Naive thymus-derived CD8-positive, alpha-beta T cell (primary cell): ENCODE data around the gene GAREM1. TPM values are rescaled to one million over a fixed set of nuclear protein-coding genes. Genes with fewer than 3 reads are reported as not detected.
"Not testable (repeated sequence)": the region's sequence is repeated elsewhere in the genome, so short reads cannot be mapped to it uniquely, and the experiment has no call there.

Experiments
- ATAC-seq, 2 donors: fragments of 150-1000 bp; cut with Tn5 transposase in 1 of 2; sonication (Bioruptor Pico), chemical (Tn5 transposase) in 1 of 2; 1 replicate in 1 of 2; 2 replicates in 1 of 2; pipeline ENCODE4 v1.10.0; 2021; ENCODE audit warnings: mild to moderate bottlenecking in 2 of 2, moderate library complexity in 2 of 2
- POLR2A ChIA-PET: fragments of 350-600 bp; sonication (Branson Sonifier 250); formaldehyde crosslinking; loops from one replicate; lab custom pipeline; 2021; ENCODE audit warnings: antibody characterized with exemption; lab: Charles Lee
- DNase-seq, 10 donors: peaks; one replicate each; pipeline versions ENCODE4 v3.0.0 to v3.0.0-alpha.2; 2020 to 2022
- H3K27ac Mint-ChIP-seq, 10 donors: one replicate each; pipeline ENCODE4 v1.8.0; 2020 to 2022; ENCODE audit warnings: mild to moderate bottlenecking in 10 of 10, mixed read lengths in 10 of 10, moderate library complexity in 4 of 10, inconsistent platforms in 1 of 10
- H3K27me3 Mint-ChIP-seq, 5 donors: one replicate each; pipeline ENCODE4 v1.8.0; 2021 to 2022; ENCODE audit warnings: mixed read lengths in 5 of 5
- H3K36me3 Mint-ChIP-seq, 3 donors: one replicate each; pipeline ENCODE4 v1.8.0; 2020 to 2022; ENCODE audit warnings: mixed read lengths in 3 of 3, mild to moderate bottlenecking in 2 of 3, inconsistent platforms in 1 of 3
- H3K4me1 Mint-ChIP-seq, 4 donors: one replicate each; pipeline ENCODE4 v1.8.0; 2021 to 2022; ENCODE audit warnings: mixed read lengths in 4 of 4
- H3K4me3 Mint-ChIP-seq, 10 donors: one replicate each; pipeline ENCODE4 v1.8.0; 2020 to 2022; ENCODE audit warnings: mild to moderate bottlenecking in 10 of 10, mixed read lengths in 10 of 10, moderate library complexity in 6 of 10, inconsistent platforms in 1 of 10
- H3K9me3 Mint-ChIP-seq, 9 donors: one replicate each; pipeline ENCODE4 v1.8.0; 2020 to 2022; ENCODE audit warnings: mixed read lengths in 9 of 9, mild to moderate bottlenecking in 3 of 9, inconsistent platforms in 1 of 9, moderate library complexity in 1 of 9
- polyA plus RNA-seq, 3 donors: library from polyadenylated mRNA; unstranded; fragments of 300-500 nt; fragmentation: Illumina TruSeq; gene quantifications; one replicate each; pipeline ENCODE4 v1.2.3, GENCODE V29; 2021
- total RNA-seq, 8 experiments: library from RNA in 2 of 8; stranded (reverse) in 2 of 8; gene quantifications; one replicate each; pipeline ENCODE4 v1.2.3 and lab custom pipeline; 2021 to 2026

Gene GAREM1
- total and polyA plus RNA-seq, 5 experiments from 2014 or later, result 0.36 to 2.3 (median 0.78) TPM; not detected in 1

DNA sequence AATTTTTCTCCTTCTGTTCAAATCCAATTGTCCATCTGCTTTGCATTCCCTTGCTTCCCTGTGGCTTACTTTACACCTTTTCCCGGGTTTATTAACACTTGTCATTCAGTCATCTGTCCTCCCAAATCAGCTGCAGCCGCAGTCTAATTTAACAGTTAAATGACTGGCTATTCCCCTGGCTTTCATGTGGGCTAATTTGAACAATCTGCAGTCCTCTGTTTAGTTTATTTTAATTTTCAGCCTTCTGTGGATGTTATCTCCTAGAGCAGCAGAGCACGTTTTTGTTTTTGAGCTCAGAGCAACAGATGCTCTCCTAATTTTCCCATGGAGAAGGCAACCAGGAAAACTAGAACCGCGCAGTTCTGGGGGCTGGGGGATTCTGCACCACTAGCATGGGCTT is 225.8 kb downstream of the GAREM1 start:
- Mint-ChIP-seq H3K36me3 (no peaks in the 10 kb centered on the region), H3K27me3 (peaks cover 10 to 25% (median 18%) of the 10 kb centered on the region in 5 donors), H3K4me1 (no peaks in the 10 kb centered on the region), H3K27ac (no peak overlapping the region), H3K9me3 (no peaks in the 10 kb centered on the region), H3K4me3 (no peak overlapping the region)
- POLR2A ChIA-PET, result no interaction called here
- ATAC-seq (no peak), DNase-seq (no peak)

DNA sequence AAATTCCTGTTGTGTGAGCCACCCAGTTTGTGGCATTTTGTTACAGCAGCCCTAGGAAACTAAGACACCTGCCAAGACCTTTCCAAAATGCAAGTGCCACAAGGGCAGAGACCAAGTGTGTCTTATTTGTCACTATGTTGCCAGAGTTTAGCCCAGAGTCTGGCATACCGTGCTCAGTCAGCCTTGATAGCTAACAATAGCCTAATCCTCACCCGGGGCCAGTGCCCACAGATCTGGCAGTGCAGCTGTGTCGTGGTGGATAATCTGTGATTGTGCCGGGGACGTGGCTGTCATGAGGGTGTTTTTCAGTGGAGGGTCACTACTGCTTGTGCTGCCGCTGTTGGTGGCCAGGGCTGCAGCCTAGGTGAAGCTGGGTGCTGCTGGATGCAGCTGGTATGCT is 227.3 kb downstream of the GAREM1 start:
- DNase-seq, result no peak
- POLR2A ChIA-PET, result no interaction called here
- no peak overlapping the region for H3K4me3 Mint-ChIP-seq
- H3K4me1 Mint-ChIP-seq, result no peaks in the 10 kb centered on the region
- no peak overlapping the region for H3K27ac Mint-ChIP-seq
- peaks cover 4 to 21% (median 12%) of the 10 kb centered on the region in 5 donors for H3K27me3 Mint-ChIP-seq
- no peak for ATAC-seq
- H3K9me3 Mint-ChIP-seq, result no peaks in the 10 kb centered on the region
- no peaks in the 10 kb centered on the region for H3K36me3 Mint-ChIP-seq

DNA sequence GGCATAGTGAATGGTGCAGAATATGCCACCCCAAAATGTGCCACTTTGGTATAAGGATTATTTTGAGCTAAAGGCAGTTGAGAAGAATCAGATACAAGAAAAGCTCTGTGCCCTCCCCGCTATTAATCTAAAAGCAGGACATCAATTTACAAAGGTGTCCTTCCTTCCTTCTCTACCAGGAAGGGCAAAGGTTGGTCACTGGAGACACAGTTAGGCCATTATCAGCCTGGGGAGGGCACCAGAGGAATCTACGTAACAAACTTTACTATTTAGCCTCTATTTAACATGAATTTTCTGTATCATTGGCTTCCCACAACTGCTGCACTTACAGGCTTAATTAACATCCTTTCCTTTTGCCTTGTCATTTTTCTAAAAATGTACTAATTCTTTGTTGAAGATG is 228.3 kb downstream of the GAREM1 start:
- Mint-ChIP-seq H3K36me3 (no peaks in the 10 kb centered on the region), H3K4me3 (no peak overlapping the region), H3K4me1 (no peaks in the 10 kb centered on the region), H3K27me3 (peaks cover 6 to 19% (median 13%) of the 10 kb centered on the region in 5 donors), H3K9me3 (no peaks in the 10 kb centered on the region), H3K27ac (no peak overlapping the region)
- DNase-seq (no peak), ATAC-seq (no peak)
- POLR2A ChIA-PET, result no interaction called here

DNA sequence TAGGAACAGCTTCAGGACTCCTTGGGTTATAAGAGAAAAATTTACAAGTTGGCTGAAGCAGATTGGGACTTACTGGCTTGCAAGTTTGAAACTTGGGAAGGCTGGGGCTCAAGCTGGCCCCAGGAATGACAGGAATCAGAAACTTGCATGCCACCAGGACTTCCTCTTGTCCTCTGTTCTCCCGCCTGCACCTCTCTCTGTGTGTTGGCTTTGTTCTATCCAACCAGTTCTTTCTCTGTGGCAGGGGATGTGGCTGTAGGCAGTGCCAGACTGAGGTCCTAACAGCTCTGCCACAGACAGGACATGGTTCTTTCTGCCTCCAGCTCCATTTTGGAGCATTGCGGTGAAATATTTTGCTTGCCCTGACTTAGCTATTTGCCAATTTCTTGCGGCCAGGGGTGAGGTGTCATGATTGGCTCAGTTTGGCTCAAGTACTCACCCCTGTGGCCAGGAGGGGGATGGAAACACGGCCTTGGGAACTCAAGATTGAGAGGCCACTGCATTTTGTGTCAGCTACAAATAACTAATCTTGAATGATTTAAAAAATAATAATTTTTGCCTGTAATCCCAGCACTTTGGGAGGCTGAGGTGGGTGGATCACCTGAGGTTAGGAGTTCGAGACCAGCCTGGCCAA is 231.9 kb downstream of the GAREM1 start:
- Mint-ChIP-seq H3K4me1 (peaks cover 0 to 1% (median 0%) of the 10 kb centered on the region in 4 donors), H3K27ac (no peak overlapping the region), H3K9me3 (peaks cover 0 to 5% (median 2%) of the 10 kb centered on the region in 9 donors), H3K36me3 (peaks cover 0 to 2% (median 0%) of the 10 kb centered on the region in 3 donors), H3K27me3 (peaks cover 3 to 20% (median 12%) of the 10 kb centered on the region in 5 donors), H3K4me3 (no peak overlapping the region)
- DNase-seq, result no peak
- POLR2A ChIA-PET, result no interaction called here
- no peak for ATAC-seq

DNA sequence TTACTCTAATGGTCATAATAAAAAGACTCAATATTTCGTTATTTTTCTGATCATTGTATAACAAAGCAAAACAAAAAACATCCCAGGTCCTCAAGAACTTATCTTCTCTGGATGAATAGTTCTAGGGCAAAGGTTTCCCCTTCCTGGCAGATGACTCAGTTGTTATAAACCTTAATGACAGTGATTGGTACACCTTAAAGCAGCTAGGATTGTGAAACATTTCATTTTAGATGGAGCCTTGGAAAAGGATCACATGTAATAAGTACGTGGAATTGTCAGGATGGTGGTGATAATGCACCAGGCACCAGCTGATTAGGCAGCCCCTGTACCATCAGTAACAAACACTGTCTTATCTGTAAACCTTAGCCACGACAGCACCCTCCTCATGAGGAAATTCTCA is 233.6 kb downstream of the GAREM1 start:
- H3K27me3 Mint-ChIP-seq, result peaks cover 4 to 23% (median 16%) of the 10 kb centered on the region in 5 donors
- H3K4me3 Mint-ChIP-seq, result no peak overlapping the region
- H3K9me3 Mint-ChIP-seq, result peaks cover 0 to 10% (median 4%) of the 10 kb centered on the region in 9 donors
- ATAC-seq, result no peak
- no peak for DNase-seq
- POLR2A ChIA-PET, result no interaction called here
- peaks cover 0 to 2% (median 0%) of the 10 kb centered on the region in 3 donors for H3K36me3 Mint-ChIP-seq
- no peak overlapping the region for H3K27ac Mint-ChIP-seq
- H3K4me1 Mint-ChIP-seq, result peaks cover 0 to 1% (median 0%) of the 10 kb centered on the region in 4 donors

DNA sequence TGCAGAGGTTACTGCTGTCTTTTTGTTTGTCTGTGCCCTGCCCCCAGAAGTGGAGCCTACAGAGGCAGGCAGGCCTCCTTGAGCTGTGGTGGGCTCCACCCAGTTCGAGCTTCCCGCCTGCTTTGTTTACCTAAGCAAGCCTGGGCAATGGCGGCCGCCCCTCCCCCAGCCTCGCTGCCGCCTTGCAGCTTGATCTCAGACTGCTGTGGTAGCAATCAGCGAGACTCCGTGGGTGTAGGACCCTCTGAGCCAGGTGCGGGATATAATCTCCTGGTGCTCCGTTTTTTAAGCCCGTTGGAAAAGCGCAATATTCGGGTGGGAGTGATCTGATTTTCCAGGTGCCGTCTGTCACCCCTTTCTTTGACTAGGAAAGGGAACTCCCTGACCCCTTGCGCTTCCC is 237.3 kb downstream of the GAREM1 start:
- ATAC-seq, H3K9me3 Mint-ChIP-seq, DNase-seq, POLR2A ChIA-PET, H3K27ac Mint-ChIP-seq, H3K4me1 Mint-ChIP-seq, H3K4me3 Mint-ChIP-seq, H3K36me3 Mint-ChIP-seq: not testable (repeated sequence)
- peaks cover 4 to 19% (median 11%) of the 10 kb centered on the region in 5 donors for H3K27me3 Mint-ChIP-seq

DNA sequence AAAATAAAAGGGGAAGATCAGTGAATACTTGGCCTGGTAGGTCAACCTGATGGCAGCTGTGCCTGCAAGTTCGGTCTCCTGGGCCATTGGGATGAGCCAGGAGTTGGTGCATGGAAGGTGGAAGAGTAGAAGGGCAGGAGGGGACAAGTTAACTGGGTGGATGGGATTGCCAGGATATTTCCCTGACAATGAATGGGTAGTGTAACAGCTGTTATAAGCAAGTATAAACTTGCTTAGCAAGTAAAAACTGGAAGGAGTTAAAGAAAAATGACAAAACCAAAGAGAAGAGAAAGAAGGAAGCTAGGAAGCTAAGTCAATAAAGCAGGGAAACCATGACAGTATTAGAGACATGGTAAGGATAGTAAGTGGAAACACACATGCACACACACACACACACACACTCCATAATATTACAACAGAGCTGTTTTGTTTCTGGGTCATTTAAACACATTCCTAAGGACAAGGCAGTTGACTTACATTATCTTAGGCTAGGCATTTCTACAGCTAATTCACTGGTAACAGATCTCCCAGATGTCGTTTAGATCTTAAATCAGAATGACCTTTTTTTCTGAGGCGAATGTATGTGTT is 251.2 kb downstream of the GAREM1 start:
- no peak for ATAC-seq
- Mint-ChIP-seq H3K9me3 (no peaks in the 10 kb centered on the region), H3K36me3 (no peaks in the 10 kb centered on the region), H3K4me3 (no peak overlapping the region), H3K27ac (no peak overlapping the region), H3K27me3 (peaks cover 0 to 5% (median 0%) of the 10 kb centered on the region in 5 donors), H3K4me1 (no peaks in the 10 kb centered on the region)
- POLR2A ChIA-PET, result no interaction called here
- DNase-seq, result no peak

DNA sequence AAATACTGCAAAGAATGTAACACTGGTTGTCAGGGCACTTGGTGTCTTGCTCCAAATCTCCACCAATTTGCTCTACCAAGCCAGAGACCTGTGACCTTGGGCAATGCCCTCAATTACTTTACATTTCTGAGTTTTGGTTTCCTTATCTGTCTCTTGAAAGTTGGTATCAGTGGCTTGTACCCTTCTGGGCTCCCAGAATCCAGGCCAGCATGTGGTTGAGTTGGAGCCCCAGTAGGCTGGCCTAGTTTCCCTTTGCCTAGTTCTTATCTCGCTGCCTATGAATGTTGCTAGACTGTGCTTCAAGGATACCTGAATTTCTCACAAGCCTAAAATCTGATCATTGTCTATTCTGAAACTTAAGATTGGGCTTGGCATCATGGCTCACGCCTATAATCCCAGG is 254.3 kb downstream of the GAREM1 start:
- Mint-ChIP-seq H3K4me3 (no peak overlapping the region), H3K27me3 (peaks cover 0 to 5% (median 0%) of the 10 kb centered on the region in 5 donors), H3K9me3 (no peaks in the 10 kb centered on the region), H3K27ac (no peak overlapping the region), H3K4me1 (no peaks in the 10 kb centered on the region), H3K36me3 (no peaks in the 10 kb centered on the region)
- POLR2A ChIA-PET, result no interaction called here
- ATAC-seq, result no peak
- DNase-seq, result no peak

DNA sequence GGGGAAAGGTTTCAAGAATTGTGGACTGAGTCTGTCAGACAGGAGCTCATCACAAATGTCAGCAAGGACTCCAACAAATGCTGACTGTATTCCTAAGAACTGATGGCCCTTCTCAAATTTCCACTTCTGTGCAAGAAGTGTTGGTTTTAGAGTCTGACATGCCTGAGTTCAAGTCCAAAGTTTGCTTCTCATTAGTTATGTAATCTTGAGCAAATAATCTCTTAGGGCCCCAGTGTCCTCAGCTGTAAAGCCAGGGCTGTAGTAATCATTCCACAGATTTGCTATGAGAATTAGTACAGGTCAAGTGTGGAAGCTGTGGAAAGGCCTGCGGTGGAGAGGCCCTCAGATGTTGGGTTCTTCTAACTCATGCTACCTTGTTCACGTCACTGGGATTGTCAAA is 257.0 kb downstream of the GAREM1 start:
- Mint-ChIP-seq H3K27me3 (peaks cover 0 to 2% (median 0%) of the 10 kb centered on the region in 5 donors), H3K4me3 (no peak overlapping the region), H3K27ac (no peak overlapping the region), H3K36me3 (no peaks in the 10 kb centered on the region), H3K4me1 (no peaks in the 10 kb centered on the region), H3K9me3 (no peaks in the 10 kb centered on the region)
- ATAC-seq (no peak), DNase-seq (no peak)
- POLR2A ChIA-PET, result no interaction called here
